ENCODE results near the gene ACBD6.
A peak's percentile ranks its signal among the peaks of the same experiment; 100 is the strongest.
"Not testable (repeated sequence)": the region's sequence is repeated elsewhere in the genome, so short reads cannot be mapped to it uniquely, and the experiment has no call there.

The ACBD6 gene

GRCh38 chr1:180502361-180503279 is at the start of gene ACBD6:
ACBD6 (minus strand) TSS chr1:180502577; CDS start chr1:180502266, 311 bp downstream.
- peak; percentile 73 to 74 for DNase-seq (ENCODE audit: low read depth in 2 of 2)

DNA sequence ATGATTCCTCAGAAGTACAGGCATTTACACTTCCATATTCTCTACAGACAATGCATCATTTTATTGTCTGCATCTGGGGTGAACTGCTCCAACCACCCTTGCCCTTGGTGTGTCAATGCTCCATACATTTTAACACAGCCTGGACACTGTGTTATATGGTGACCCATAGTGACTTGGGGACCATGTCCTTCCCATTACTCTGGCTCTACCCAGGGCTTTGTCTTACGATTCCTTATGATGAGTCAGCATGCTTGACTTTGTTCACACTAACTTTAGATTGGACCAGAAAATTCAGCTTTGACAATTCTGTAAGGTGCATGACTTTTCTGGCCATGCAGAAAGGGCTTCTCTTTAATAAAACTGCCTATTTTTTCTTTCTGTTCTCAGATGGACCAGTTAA is 49.6 kb upstream of the ACBD6 start:
- no peak for DNase-seq (ENCODE audit: low read depth in 2 of 2)

DNA sequence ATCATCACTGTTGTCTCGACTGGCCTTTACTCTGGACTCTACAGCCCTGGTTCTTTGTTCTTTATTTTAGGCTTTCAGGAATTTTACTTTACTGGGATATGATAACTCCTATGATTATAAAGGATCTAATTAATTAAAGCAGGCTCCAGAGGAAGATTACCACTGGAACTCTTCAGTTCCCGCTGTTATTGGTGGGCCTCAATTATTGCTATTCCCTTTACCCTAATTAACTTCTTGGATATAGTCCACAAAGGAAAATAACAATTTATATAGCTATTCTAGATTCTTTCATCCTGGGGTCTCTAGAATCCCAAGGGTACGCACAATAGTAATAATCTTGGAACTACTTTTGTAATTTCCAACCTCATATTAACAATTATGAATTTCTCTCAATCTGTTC is 47.9 kb upstream of the ACBD6 start:
- no peak for DNase-seq (ENCODE audit: low read depth in 2 of 2)

GRCh38 chr1:180549770-180550169 is 47.4 kb upstream of the ACBD6 start:
- DNase-seq (ENCODE audit: low read depth in 2 of 2): not testable (repeated sequence)

GRCh38 chr1:180548686-180549317 is 46.4 kb upstream of the ACBD6 start:
- DNase-seq (ENCODE audit: low read depth in 2 of 2): no peak

- DNase-seq (ENCODE audit: low read depth in 2 of 2): no peak
Observed at GRCh38 chr1:180545991-180546390, 43.6 kb upstream of the ACBD6 start.

- no peak for DNase-seq (ENCODE audit: low read depth in 2 of 2)
Observed at GRCh38 chr1:180544050-180544449, 41.7 kb upstream of the ACBD6 start.

DNA sequence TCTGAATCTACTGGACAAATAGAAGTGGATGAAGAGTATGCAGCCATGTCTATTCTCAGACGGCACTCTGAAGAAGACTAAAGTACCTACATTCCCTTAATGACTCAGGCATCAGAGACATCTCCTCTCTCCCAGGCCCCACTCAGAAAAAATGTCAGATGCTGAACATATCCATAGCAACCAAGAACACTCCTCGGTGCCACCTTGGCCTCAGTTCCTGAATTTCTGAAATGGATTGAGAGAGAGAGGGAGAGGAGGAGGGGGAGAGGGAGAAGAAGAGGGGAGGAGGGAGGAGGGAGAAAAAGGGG is 40.4 kb upstream of the ACBD6 start:
- DNase-seq (ENCODE audit: low read depth in 2 of 2): no peak

GRCh38 chr1:180542113-180542837 is 39.9 kb upstream of the ACBD6 start:
- DNase-seq (ENCODE audit: low read depth in 2 of 2): no peak

GRCh38 chr1:180540697-180541594 is 38.6 kb upstream of the ACBD6 start:
- DNase-seq (ENCODE audit: low read depth in 2 of 2): no peak

GRCh38 chr1:180539136-180539535 is 36.8 kb upstream of the ACBD6 start:
- no peak for DNase-seq (ENCODE audit: low read depth in 2 of 2)

DNA sequence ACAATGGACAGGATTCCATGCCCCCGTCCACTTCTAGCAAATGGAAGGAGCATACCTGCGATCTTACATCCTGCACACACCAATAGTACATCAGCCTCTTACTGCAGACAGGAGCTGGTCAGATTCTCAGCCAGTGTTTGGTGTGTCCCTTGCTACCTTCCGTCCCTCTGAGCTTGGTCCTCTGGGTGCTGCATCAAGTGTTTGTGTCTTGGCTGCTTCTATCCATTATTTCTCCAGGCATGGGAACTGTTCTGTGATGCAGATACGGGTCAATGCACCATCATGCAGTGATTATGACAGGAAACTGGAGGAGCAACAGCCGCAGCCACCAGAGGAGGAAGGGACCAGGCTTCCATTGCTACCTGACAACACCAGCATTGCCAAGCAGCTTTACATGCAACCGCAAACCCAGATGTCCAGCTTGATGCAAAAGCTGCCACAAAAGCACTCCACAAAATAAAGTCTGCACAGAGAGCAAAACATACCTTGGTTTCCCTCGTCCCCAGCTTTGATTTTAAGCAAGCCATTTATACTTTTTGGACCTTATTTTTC is 34.5 kb upstream of the ACBD6 start:
- DNase-seq (ENCODE audit: low read depth in 2 of 2): no peak

DNA sequence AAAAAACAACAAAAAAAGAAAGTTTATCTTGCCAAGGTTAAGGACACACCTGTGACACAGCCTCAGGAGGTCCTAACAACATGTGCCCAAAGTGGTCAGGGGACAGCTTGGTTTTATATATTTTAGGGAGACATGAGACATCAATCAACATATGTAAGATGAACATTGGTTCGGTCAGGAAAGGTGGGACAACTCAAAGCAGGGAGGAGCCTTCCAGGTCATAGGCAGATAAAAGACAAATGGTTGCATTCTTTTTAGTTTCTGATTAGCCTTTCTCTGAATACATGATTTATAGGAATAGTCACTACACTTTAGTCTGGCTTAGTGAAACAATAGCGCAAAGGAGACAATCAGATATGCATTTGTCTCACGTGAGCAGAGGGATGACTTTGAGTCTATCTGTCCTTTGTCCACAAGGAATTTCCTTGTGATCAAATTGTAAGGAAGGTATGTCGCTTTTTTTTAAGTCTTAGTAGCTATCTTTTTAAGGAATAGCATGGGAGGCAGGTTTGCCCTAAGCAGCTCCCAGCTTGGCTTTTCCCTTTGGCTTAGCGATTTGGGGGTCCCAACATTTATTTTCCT is 33.1 kb upstream of the ACBD6 start:
- DNase-seq (ENCODE audit: low read depth in 2 of 2): no peak

DNA sequence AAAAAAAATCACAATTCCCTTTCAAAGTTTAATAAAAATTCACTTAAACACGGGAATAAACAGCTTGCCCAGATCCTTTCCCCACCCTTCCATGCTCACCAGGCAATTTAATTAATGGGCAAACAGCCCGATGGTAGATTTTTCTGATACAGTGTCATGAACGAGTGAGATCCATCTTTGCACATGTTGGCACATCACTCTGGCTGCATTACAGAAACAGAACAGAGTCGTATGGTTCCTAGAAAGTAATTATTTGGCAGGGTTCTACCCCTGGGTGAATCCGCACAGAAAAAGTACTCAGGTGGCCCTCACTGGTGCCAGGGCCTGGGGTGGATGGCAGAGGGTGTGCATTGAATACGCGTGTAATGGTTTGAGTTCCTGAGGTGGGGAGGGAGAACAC is 31.8 kb upstream of the ACBD6 start:
- no peak for DNase-seq (ENCODE audit: low read depth in 2 of 2)

- peak; percentile 40 to 51 for DNase-seq (ENCODE audit: low read depth in 2 of 2)
Observed at GRCh38 chr1:180533266-180533987, 31.1 kb upstream of the ACBD6 start.

GRCh38 chr1:180532854-180533253 is 30.5 kb upstream of the ACBD6 start:
- no peak for DNase-seq (ENCODE audit: low read depth in 2 of 2)

GRCh38 chr1:180530501-180530900 is 28.1 kb upstream of the ACBD6 start:
- no peak for DNase-seq (ENCODE audit: low read depth in 2 of 2)

GRCh38 chr1:180528868-180529470 is 26.6 kb upstream of the ACBD6 start:
- DNase-seq (ENCODE audit: low read depth in 2 of 2): no peak

DNA sequence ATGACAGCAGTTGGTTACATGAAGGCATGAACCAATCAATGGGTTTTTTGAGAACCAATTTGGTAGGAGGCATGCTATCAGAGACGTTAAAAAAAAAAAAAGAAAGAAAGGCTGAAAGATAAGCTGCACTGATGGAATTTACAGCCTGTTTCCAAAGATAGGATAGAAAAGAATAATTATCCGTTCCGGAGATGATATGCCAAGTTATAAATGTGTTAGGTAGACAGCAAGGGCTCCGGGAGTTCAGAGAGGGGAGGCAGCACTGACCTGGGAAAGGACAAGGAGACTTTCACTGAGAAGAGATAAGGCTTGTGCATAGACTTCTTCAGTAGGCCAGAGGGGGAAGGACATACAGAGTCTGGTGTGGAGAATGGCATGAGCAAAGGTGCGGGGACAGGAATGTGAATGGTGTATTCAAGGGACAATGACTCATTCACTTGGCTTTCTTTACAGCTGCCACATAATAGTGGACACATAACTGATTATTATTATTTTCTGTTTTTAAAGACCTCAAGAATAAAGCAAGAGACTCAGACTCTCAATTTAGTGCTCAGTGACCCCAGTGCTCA is 24.8 kb upstream of the ACBD6 start:
- DNase-seq (ENCODE audit: low read depth in 2 of 2): no peak

DNA sequence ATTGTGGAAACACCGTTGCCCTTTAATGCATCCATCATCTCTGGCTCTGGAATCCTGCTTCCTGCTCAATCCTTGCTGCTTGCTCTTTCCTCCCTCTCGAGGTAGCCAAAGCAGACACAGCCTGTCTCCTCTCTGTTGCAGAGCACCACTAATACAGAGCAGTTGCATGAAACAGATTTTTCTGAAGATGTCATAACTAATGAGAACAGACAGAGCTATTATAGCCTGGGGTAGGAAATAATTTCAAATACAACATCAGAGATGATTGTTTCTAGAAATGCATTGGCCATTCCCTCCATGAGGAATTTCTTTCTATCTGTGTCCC is 23.3 kb upstream of the ACBD6 start:
- no peak for DNase-seq (ENCODE audit: low read depth in 2 of 2)
